Duodenal mucosa (tissue), 2 donors: ENCODE measurements around the gene EVA1A.

Source experiments
- H3K27ac ChIP-seq: one replicate; pipeline ENCODE4 v1.7.0; 2013; ENCODE audit warnings: low read depth, low read length
- H3K27me3 ChIP-seq, 2 donors: one replicate each; pipeline ENCODE4 v1.7.0; 2013; ENCODE audit warnings: low read length in 2 of 2, control low read depth in 1 of 2; ENCODE audit not compliant: insufficient read depth in 2 of 2, control insufficient read depth in 1 of 2
- H3K36me3 ChIP-seq, 2 donors: one replicate each; pipeline ENCODE4 v1.7.0; 2013; ENCODE audit warnings: low read length in 2 of 2, control low read depth in 1 of 2; ENCODE audit not compliant: insufficient read depth in 2 of 2, control insufficient read depth in 1 of 2
- H3K4me1 ChIP-seq, 2 donors: one replicate each; pipeline ENCODE4 v1.7.0; 2013; ENCODE audit warnings: low read length in 2 of 2, control low read depth in 1 of 2; ENCODE audit not compliant: insufficient read depth in 2 of 2, control insufficient read depth in 1 of 2
- H3K4me3 ChIP-seq, 2 donors: one replicate each; pipeline ENCODE4 v1.7.0; 2013; ENCODE audit warnings: low read length in 2 of 2, low read depth in 1 of 2
- H3K9ac ChIP-seq, 2 donors: one replicate each; pipeline ENCODE4 v1.7.0; 2013; ENCODE audit warnings: low read length in 2 of 2, low read depth in 1 of 2
- H3K9me3 ChIP-seq, 2 donors: one replicate each; pipeline ENCODE4 v1.7.0; 2013; ENCODE audit warnings: low read length in 2 of 2, control low read depth in 1 of 2; ENCODE audit not compliant: control insufficient read depth in 1 of 2

Gene EVA1A

GRCh38 chr2:75516378-75517360 lies 44.1 kb downstream of the EVA1A start:
- Histone ChIP-seq H3K36me3 (no peaks in the 10 kb centered on the region), H3K4me1 (no peaks in the 10 kb centered on the region), H3K27me3 (no peaks in the 10 kb centered on the region), H3K4me3 (no peak overlapping the region), H3K9me3 (peaks cover 5 to 9% of the 10 kb centered on the region in 2 donors), H3K9ac (no peak overlapping the region), H3K27ac (no peak overlapping the region)

DNA sequence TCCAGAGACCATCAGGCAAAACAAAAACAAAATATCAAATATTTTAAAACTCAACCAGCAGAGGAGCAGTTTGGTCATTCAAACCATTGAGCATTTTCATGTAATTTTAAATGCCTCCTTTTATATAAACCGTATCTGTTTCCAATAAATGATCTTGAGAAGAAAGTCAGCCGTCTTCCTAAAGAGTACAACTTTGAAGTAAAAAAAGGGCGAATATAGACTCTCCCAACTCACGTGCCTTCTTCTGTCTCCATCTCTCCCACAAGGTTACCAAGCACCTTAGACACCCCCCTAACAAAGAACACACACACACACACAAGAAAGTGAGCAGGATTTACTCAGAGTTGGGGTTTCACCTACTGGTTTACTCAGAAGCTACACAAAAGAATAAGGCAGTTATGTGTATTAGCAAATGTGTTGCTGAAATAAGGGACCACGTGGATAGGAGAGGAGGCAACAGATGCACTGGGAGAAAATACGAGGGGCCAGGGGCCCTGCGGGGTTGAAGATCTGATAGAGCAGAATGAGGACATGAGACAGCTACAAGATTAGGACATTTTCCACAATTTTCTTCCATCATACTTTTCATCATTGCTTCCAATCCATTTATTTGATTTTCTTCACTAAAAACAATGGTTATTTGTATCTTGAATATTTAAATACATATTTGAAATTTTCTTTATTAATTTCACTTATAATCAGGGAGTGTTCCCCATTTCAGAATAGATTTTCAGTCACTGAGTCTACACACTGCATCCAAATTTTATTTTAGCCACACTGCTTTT lies 45.0 kb downstream of the EVA1A start:
- Histone ChIP-seq H3K27ac (no peak overlapping the region), H3K4me1 (no peaks in the 10 kb centered on the region), H3K9ac (no peak overlapping the region), H3K36me3 (no peaks in the 10 kb centered on the region), H3K27me3 (no peaks in the 10 kb centered on the region), H3K4me3 (no peak overlapping the region), H3K9me3 (peaks cover 5 to 9% of the 10 kb centered on the region in 2 donors)

DNA sequence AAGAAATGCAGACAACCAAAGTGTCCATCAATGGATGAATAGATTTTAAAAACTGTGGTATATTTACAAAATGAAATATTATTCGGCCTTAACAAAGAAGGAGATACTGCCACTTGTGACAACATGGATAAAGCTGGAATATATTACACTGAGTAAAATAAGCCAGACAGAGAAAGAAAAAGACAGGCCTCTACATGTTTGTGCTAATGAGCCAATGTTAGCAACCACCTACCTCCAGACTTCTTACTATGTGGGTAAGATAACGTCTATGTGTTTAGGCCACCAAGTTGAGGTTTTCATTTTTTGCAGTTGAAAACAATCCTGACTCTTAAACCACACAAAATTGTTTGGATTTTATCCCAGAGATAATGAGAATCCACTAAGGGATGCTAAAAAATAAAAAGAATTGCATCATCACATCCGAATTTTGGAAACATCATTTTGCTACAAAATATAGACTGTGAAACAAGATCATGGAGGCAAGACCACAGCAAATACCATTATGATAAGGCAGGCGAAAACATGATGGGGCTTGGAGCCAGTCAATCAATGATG lies 47.0 kb downstream of the EVA1A start:
- Histone ChIP-seq H3K9ac (no peak overlapping the region), H3K4me1 (no peaks in the 10 kb centered on the region), H3K4me3 (no peak overlapping the region), H3K27ac (no peak overlapping the region), H3K9me3 (peaks cover 7 to 9% of the 10 kb centered on the region in 2 donors), H3K27me3 (no peaks in the 10 kb centered on the region), H3K36me3 (no peaks in the 10 kb centered on the region)

- no peaks in the 10 kb centered on the region for H3K4me1 ChIP-seq
- no peaks in the 10 kb centered on the region for H3K27me3 ChIP-seq
- H3K9me3 ChIP-seq: peaks cover 7 to 9% of the 10 kb centered on the region in 2 donors
- H3K36me3 ChIP-seq: no peaks in the 10 kb centered on the region
- no peak overlapping the region for H3K4me3 ChIP-seq
- H3K27ac ChIP-seq: no peak overlapping the region
- H3K9ac ChIP-seq: no peak overlapping the region
Observed at GRCh38 chr2:75512455-75513212, 48.1 kb downstream of the EVA1A start.

GRCh38 chr2:75506101-75506697 lies 54.5 kb downstream of the EVA1A start:
- H3K36me3 ChIP-seq: no peaks in the 10 kb centered on the region

DNA sequence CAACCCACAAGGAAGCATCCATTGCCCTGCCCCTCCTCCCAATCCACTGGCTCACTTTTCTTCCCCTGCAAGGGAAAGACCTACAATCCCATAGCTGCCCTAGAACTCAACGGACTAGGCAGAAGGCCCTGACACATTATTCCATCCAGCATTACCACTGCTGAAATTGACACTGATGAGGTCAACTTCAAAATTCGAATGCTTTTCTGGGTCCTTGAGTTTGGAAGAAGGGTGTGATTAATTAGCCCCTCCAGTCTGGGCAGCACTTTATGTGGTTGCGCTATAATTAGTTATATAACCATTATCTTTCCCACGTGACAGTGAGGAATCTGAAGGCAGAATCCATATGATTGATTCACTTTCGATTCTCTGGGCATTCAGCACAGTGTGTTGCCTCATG lies 55.7 kb downstream of the EVA1A start:
- Histone ChIP-seq H3K27ac (no peak overlapping the region), H3K27me3 (no peaks in the 10 kb centered on the region), H3K4me1 (no peaks in the 10 kb centered on the region), H3K9ac (no peak overlapping the region), H3K4me3 (no peak overlapping the region), H3K9me3 (peaks cover 0 to 2% of the 10 kb centered on the region in 2 donors), H3K36me3 (no peaks in the 10 kb centered on the region)

More at GRCh38 chr2:75506101-75506697, 54.5 kb downstream of the EVA1A start:
- peaks cover 0 to 2% of the 10 kb centered on the region in 2 donors for H3K9me3 ChIP-seq
- no peak overlapping the region for H3K9ac ChIP-seq
- no peaks in the 10 kb centered on the region for H3K4me1 ChIP-seq
- H3K27me3 ChIP-seq: no peaks in the 10 kb centered on the region
- H3K27ac ChIP-seq: no peak overlapping the region
- H3K4me3 ChIP-seq: no peak overlapping the region

GRCh38 chr2:75503048-75503607 lies 57.6 kb downstream of the EVA1A start:
- Histone ChIP-seq H3K9ac (no peak overlapping the region), H3K4me1 (no peaks in the 10 kb centered on the region), H3K4me3 (no peak overlapping the region), H3K27ac (no peak overlapping the region), H3K9me3 (no peaks in the 10 kb centered on the region), H3K36me3 (no peaks in the 10 kb centered on the region), H3K27me3 (no peaks in the 10 kb centered on the region)

DNA sequence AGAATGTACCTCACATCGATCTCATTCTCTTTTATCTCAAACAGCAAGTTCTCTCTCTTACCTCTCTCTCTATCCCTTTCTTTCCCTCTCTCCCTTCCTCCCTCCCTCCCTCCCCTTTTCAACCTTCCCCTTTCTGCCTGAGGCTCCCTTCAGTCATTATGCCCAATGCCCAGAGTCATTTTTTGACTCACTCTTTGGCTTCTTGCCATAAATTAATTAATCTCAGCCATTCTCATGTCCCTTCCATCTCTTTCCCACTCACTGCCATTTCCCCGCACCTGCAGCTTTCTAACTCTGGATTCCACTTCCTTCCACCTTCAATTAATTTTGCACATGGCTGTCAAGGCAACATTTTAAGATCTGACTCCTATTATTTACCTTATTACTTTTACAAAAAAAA lies 60.1 kb downstream of the EVA1A start:
- no peaks in the 10 kb centered on the region for H3K9me3 ChIP-seq
- no peak overlapping the region for H3K4me3 ChIP-seq
- H3K4me1 ChIP-seq: no peaks in the 10 kb centered on the region
- no peak overlapping the region for H3K9ac ChIP-seq
- no peaks in the 10 kb centered on the region for H3K27me3 ChIP-seq
- no peak overlapping the region for H3K27ac ChIP-seq
- no peaks in the 10 kb centered on the region for H3K36me3 ChIP-seq

DNA sequence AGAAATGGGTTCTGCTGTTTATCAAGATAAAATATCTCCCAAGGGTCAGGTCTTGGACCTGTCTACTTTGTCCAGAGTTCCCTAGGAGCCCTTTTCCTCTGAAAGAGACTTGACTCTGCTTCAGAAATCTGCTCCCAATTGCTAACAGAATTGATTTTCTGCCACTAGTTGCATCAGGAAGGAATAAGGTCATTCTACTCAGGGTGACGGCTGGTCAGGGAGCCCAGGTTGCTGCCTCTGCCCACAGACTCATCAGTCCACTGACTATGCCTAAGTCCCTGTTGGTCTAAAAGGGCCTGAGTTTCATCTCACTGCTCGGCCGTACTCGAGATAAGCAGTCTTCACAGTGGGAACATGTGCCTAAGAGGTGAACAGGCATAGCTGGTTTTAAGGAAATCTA lies 61.2 kb downstream of the EVA1A start:
- Histone ChIP-seq H3K27ac (no peak overlapping the region), H3K4me3 (no peak overlapping the region), H3K27me3 (no peaks in the 10 kb centered on the region), H3K4me1 (no peaks in the 10 kb centered on the region), H3K9ac (no peak overlapping the region), H3K9me3 (no peaks in the 10 kb centered on the region), H3K36me3 (no peaks in the 10 kb centered on the region)
